Prostate gland (tissue), 2 donors: ENCODE data around the gene FGD5. TPM values are rescaled to one million over a fixed set of nuclear protein-coding genes. Genes with fewer than 3 reads are reported as not detected.

ENCODE experiments used
- DNase-seq: peaks from one replicate; pipeline ENCODE4 v3.0.0-alpha.2; 2019; ENCODE audit warnings: low spot score
- H3K27ac ChIP-seq, 2 donors: fragments of 200-600 bp; sonication (generic); 2 replicates each; pipeline ENCODE4 v1.5.1; 2017 to 2019
- H3K27me3 ChIP-seq: fragments of 200-600 bp; sonication (generic); replicated peaks from 2 replicates; pipeline ENCODE4 v1.5.1; 2019; ENCODE audit not compliant: insufficient read depth
- H3K36me3 ChIP-seq, 2 donors: fragments of 200-600 bp; sonication (generic); 1 replicate in 1 of 2; 2 replicates in 1 of 2; pipeline versions ENCODE4 v1.5.1 to v1.8.1; 2017 to 2019
- H3K4me1 ChIP-seq: fragments of 200-600 bp; sonication (generic); replicated peaks from 2 replicates; pipeline ENCODE4 v1.5.1; 2019
- H3K4me3 ChIP-seq, 2 donors: fragments of 200-600 bp; sonication (generic); 2 replicates each; pipeline ENCODE4 v1.5.1; 2017 to 2019
- H3K9me3 ChIP-seq: fragments of 200-600 bp; sonication (generic); 2 replicates; pipeline ENCODE4 v1.5.1; 2017
- POLR2A ChIP-seq: fragments of 450-650 bp; IDR thresholded peaks from one replicate; pipeline ENCODE4 v1.6.1; 2016; ENCODE audit warnings: antibody characterized with exemption, mild to moderate bottlenecking
- POLR2AphosphoS5 ChIP-seq: sonication (generic); formaldehyde crosslinking; IDR thresholded peaks from one replicate; pipeline ENCODE4 v1.6.1; 2017; ENCODE audit warnings: antibody characterized with exemption
- WGBS: methylation state at CpG from one replicate; pipeline ENCODE4 v1.1.5; 2018; 5-methylcytosine and 5-hydroxymethylcytosine counted together
- intact Hi-C: fragments of 100-400 bp; cut with DNase I; formaldehyde crosslinking; loops from one replicate; pipeline ENCODE4 v1.14.2; 2022
- total RNA-seq, 2 donors: library from RNA; depleted of rRNA; stranded (reverse); fragments of >200 nt; gene quantifications; one replicate each; pipeline ENCODE4 v1.1.0, GENCODE V29; 2016
- TF ChIP-seq, protein P1 (sequence below), 4 experiments: fragments of 200-600 bp in 2 of 4; fragments of 450-650 bp in 2 of 4; sonication (generic) in 2 of 4; IDR thresholded peaks; 1 replicate in 3 of 4; 2 replicates in 1 of 4; pipeline ENCODE4 v1.5.1; 2016 to 2019; ENCODE audit warnings: antibody characterized with exemption in 4 of 4, mild to moderate bottlenecking in 2 of 4, moderate library complexity in 2 of 4

The FGD5 gene
- total RNA-seq, 2 donors from 2014 or later: 4.5 to 15.8 TPM

DNA sequence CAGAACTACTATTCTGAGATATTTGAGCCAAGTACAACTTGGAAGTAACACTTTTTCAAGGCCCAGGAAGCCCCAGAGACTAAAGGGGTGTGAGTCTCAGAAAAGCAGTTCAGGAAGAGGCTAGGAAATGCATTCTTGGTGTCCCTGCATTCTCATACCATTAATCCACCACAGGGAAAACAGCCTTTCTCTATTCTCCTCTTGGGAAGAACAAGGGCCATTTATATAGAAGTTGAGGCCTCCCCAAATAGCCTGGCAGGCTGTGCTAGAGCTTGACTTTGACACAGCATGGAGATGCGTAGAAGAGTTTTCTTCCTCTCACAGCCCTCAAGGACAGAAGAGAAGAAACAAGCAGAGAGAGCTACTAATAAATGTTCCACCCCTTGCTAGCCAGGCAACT is 123.1 kb downstream of the FGD5 start:
- Histone ChIP-seq H3K4me3 (no peak overlapping the region), H3K27ac (no peak overlapping the region), H3K36me3 (peaks cover 0 to 5% of the 10 kb centered on the region in 2 donors), H3K27me3 (no peaks in the 10 kb centered on the region), H3K4me1 (no peaks in the 10 kb centered on the region), H3K9me3 (no peaks in the 10 kb centered on the region)
- intact Hi-C loops: loop anchor here (5.0 kb wide), 1 partner anchor 160 kb away; no protein-coding TSS in a partner anchor
- 100% methylated on average over 1 of the region's 1 CpG for WGBS
- TF ChIP-seq POLR2AphosphoS5 (no peak), POLR2A (no peak)
- TF ChIP-seq, protein P1, sequence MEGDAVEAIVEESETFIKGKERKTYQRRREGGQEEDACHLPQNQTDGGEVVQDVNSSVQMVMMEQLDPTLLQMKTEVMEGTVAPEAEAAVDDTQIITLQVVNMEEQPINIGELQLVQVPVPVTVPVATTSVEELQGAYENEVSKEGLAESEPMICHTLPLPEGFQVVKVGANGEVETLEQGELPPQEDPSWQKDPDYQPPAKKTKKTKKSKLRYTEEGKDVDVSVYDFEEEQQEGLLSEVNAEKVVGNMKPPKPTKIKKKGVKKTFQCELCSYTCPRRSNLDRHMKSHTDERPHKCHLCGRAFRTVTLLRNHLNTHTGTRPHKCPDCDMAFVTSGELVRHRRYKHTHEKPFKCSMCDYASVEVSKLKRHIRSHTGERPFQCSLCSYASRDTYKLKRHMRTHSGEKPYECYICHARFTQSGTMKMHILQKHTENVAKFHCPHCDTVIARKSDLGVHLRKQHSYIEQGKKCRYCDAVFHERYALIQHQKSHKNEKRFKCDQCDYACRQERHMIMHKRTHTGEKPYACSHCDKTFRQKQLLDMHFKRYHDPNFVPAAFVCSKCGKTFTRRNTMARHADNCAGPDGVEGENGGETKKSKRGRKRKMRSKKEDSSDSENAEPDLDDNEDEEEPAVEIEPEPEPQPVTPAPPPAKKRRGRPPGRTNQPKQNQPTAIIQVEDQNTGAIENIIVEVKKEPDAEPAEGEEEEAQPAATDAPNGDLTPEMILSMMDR (IDR thresholded peaks at IDR 0.05): no peak
- DNase-seq: no peak

DNA sequence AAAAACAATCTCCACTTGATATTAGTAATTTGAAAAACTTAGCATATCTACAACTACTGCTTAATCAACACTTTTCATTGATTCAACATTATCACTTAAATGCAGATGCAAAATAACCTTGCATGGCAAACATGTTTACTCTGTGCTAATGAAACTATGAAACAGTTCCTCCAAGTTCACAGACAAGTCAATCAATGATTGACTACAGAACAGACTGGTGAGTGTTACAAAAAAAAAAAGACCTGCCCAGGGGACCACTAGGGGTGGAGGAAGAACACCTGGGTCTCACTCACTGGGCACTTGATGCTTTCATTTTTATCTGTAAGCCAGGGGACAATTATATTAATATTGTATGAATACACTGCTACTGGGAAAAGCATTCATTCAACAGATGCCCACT is 124.3 kb downstream of the FGD5 start:
- no peak overlapping the region for H3K4me3 ChIP-seq
- H3K36me3 ChIP-seq: peaks cover 0 to 5% of the 10 kb centered on the region in 2 donors
- TF ChIP-seq, protein P1 (IDR thresholded peaks at IDR 0.05): no peak
- no peak for TF ChIP-seq POLR2AphosphoS5
- DNase-seq: no peak
- no peaks in the 10 kb centered on the region for H3K9me3 ChIP-seq
- intact Hi-C loops: loop anchor here (5.0 kb wide), 1 partner anchor 159 kb away; no protein-coding TSS in a partner anchor
- no peaks in the 10 kb centered on the region for H3K27me3 ChIP-seq
- H3K27ac ChIP-seq: no peak overlapping the region
- no peaks in the 10 kb centered on the region for H3K4me1 ChIP-seq

DNA sequence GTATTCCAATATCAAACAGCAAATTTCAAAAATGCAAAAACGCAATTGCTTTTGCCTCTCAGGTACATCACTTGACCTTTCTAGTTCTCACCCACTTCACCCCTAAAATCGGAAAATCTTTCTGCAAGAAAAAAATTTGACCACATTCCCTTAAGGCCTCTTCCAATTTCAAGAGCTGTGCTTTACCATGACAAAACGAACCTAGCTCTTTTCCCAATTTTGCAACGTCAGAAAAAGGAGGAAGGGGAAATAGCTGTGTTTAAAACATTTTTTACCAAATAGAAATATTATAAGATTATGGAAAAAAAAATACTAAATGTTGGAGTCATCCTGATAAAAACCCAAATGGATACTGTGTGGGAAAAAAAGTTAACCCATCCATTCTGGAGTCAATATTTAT is 127.5 kb downstream of the FGD5 start:
- intact Hi-C loops: no loop called here
- no peaks in the 10 kb centered on the region for H3K9me3 ChIP-seq
- peak overlapping the region in 1 of 2 donors; percentile 99 for H3K27ac ChIP-seq
- DNase-seq: no peak
- TF ChIP-seq POLR2AphosphoS5 (no peak), POLR2A (no peak)
- TF ChIP-seq, protein P1 (IDR thresholded peaks at IDR 0.05): no peak
- WGBS: 26% methylated on average over 4 of the region's 4 CpGs
- H3K36me3 ChIP-seq: peaks cover 0 to 5% of the 10 kb centered on the region in 2 donors
- no peaks in the 10 kb centered on the region for H3K27me3 ChIP-seq
- H3K4me3 ChIP-seq: peak overlapping the region in 1 of 2 donors; percentile 91
- peaks cover 7% of the 10 kb centered on the region for H3K4me1 ChIP-seq

DNA sequence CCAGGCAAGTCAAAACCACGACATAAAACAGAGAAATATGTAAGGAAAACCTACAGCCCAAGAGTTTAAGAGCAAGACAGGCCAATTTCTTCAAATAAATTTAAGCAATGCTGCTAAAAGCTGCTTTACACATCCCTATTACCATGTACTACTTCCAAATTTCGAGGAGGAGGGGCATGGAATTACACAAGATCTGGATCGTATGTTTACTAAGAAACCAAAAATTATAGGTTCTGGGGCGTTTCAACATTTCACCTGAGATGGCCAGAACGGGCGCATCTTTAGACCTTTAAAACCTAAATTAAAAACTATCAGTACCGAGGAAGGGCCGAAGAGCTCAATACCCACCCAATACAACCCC is 128.0 kb downstream of the FGD5 start:
- no peak for DNase-seq
- H3K4me3 ChIP-seq: peak overlapping the region; percentile 91 to 93
- 0% methylated on average over 8 of the region's 8 CpGs for WGBS
- H3K27ac ChIP-seq: peak overlapping the region; percentile 98 to 99
- H3K9me3 ChIP-seq: no peaks in the 10 kb centered on the region
- H3K27me3 ChIP-seq: no peaks in the 10 kb centered on the region
- TF ChIP-seq POLR2AphosphoS5 (no peak), POLR2A (no peak)
- TF ChIP-seq, protein P1 (IDR thresholded peaks at IDR 0.05): no peak
- peaks cover 0 to 5% of the 10 kb centered on the region in 2 donors for H3K36me3 ChIP-seq
- intact Hi-C loops: no loop called here
- peaks cover 7% of the 10 kb centered on the region for H3K4me1 ChIP-seq

DNA sequence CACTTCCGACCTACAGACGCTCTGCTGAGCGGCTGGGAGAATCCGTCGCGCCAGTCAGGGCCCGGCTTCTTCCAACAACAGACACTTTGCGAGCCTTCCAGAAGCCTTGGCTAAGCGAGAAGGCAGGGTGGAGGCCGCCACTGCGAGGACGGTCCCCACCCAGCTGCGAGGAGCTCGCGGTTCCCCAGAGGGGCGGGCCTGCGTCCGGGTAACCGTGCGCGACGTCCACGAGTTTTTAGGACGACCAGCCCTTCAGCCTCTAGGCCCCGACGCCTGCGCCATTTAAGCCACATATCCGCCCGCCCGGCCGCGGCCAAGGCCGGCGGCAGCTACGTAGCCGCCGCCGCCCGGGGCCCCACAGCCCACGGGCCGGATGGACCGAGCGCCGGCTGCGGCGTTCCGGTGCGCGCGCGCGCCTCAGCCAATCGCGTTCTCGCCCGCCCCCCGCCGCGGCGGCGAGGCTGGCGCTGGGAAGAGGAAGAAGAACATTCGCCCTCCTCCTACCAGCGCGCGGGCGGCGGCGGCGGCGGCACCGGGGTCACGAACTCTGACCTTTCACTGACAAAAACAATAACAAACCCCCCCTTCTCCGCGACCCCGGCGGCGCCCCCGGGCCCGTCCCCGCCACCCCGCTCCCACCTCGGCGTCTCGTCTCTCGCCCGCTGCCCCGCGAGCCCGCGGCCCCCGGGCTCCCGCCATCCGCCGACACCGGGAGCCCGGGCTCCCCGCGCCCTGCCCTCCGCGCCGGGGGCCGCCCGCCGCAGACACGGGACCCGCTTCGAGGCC is 128.5 kb downstream of the FGD5 start, which contains the start of gene NR2C2:
TSS of gene NR2C2 (plus strand) at position 484 of the 786 bp plus-strand sequence. CDS start 56,332 bp downstream, outside the sequence.
- Histone ChIP-seq H3K9me3 (no peaks in the 10 kb centered on the region), H3K27me3 (no peaks in the 10 kb centered on the region), H3K4me1 (peaks cover 7% of the 10 kb centered on the region), H3K4me3 (peak within 1 kb of the TSS; percentile 91 to 93), H3K27ac (peak within 1 kb of the TSS; percentile 98 to 99), H3K36me3 (peaks cover 0 to 5% of the 10 kb centered on the region in 2 donors)
- TF ChIP-seq, protein P1 (IDR thresholded peaks at IDR 0.05): no peak
- TF ChIP-seq POLR2AphosphoS5 (peak; percentile 21), POLR2A (peak; percentile 55)
- intact Hi-C loops: no loop called here
- 1% methylated on average over 94 of the region's 108 CpGs for WGBS
- DNase-seq: peak; percentile 81
